Erythroblast (primary cell): ENCODE results near the gene RPRML.
A peak's percentile ranks its signal among the peaks of the same experiment; 100 is the strongest.

ENCODE experiments used
- DNase-seq, 2 experiments: peaks; one replicate each; lab custom pipeline; 2025; lab: John Stamatoyannopoulos, UW
- GATA1 ChIP-seq: IDR thresholded peaks from 2 replicates; pipeline ENCODE4 v1.6.1; 2011; ENCODE audit warnings: low read depth, mild to moderate bottlenecking, control low read depth, low read length, moderate library complexity
- POLR2A ChIP-seq: IDR thresholded peaks from 2 replicates; pipeline ENCODE4 v1.6.1; 2011; ENCODE audit warnings: mild to moderate bottlenecking, low read length

RPRML gene

GRCh38 chr17:46948544-46948943 lies 30.5 kb downstream of the RPRML start:
- DNase-seq, result no peak
- no peak for TF ChIP-seq POLR2A
- TF ChIP-seq GATA1, result no peak

- DNase-seq, result no peak
- TF ChIP-seq GATA1 (no peak), POLR2A (no peak)
These were observed 31.8 kb downstream of the RPRML start for GRCh38 chr17:46947216-46947615.

- TF ChIP-seq GATA1 (no peak), POLR2A (no peak)
- no peak for DNase-seq
These were observed 34.1 kb downstream of the RPRML start for GRCh38 chr17:46944931-46945330.

- peak; percentile 49 for TF ChIP-seq POLR2A
- TF ChIP-seq GATA1, result no peak
These were observed 35.3 kb downstream of the RPRML start for GRCh38 chr17:46943501-46944393.

GRCh38 chr17:46943218-46943500 lies 35.9 kb downstream of the RPRML start:
- TF ChIP-seq GATA1 (no peak), POLR2A (no peak)

More at GRCh38 chr17:46943501-46944393, 35.3 kb downstream of the RPRML start:
- DNase-seq, result no peak

GRCh38 chr17:46942441-46943217 lies 36.4 kb downstream of the RPRML start:
- TF ChIP-seq POLR2A (no peak), GATA1 (no peak)
- peak; percentile 60 to 77 for DNase-seq

More at GRCh38 chr17:46943218-46943500, 35.9 kb downstream of the RPRML start:
- DNase-seq, result no peak

GRCh38 chr17:46940692-46941404 lies 38.2 kb downstream of the RPRML start:
- no peak for TF ChIP-seq GATA1
- no peak for TF ChIP-seq POLR2A
- DNase-seq, result peak; percentile 78 to 89

GRCh38 chr17:46935658-46936266 lies 43.3 kb downstream of the RPRML start:
- DNase-seq, result peak; percentile 89 to 91
- TF ChIP-seq POLR2A (peak; percentile 34), GATA1 (no peak)

- DNase-seq, result no peak
- TF ChIP-seq POLR2A (no peak), GATA1 (no peak)
These were observed 47.5 kb downstream of the RPRML start for GRCh38 chr17:46931596-46931995.

GRCh38 chr17:46930051-46930450 lies 49.0 kb downstream of the RPRML start:
- no peak for DNase-seq
- TF ChIP-seq GATA1 (no peak), POLR2A (no peak)

GRCh38 chr17:46929413-46929812 lies 49.6 kb downstream of the RPRML start:
- DNase-seq, result no peak

GRCh38 chr17:46928467-46929261 lies 50.4 kb downstream of the RPRML start:
- no peak for TF ChIP-seq GATA1
- no peak for TF ChIP-seq POLR2A
- DNase-seq, result no peak

More at GRCh38 chr17:46929413-46929812, 49.6 kb downstream of the RPRML start:
- no peak for TF ChIP-seq GATA1
- no peak for TF ChIP-seq POLR2A
